Brain microvascular endothelial cell (primary cell): ENCODE data around the gene SNAI1.

Source experiments
- DNase-seq: peaks from one replicate; pipeline ENCODE4 v3.0.0-alpha.2; 2020
- H3K27ac ChIP-seq: fragments of 250-450 bp; sonication (Bioruptor Pico); 2 replicates; pipeline ENCODE4 v1.5.1; 2020; ENCODE audit warnings: mild to moderate bottlenecking, moderate library complexity
- H3K27me3 ChIP-seq: fragments of 250-450 bp; sonication (Bioruptor Pico); replicated peaks from 2 replicates; pipeline ENCODE4 v1.5.1; 2020; ENCODE audit warnings: mild to moderate bottlenecking
- H3K36me3 ChIP-seq: fragments of 250-450 bp; sonication (Bioruptor Pico); replicated peaks from 2 replicates; pipeline ENCODE4 v1.5.1; 2020; ENCODE audit warnings: mild to moderate bottlenecking
- H3K4me3 ChIP-seq: 2 replicates; pipeline ENCODE4 v1.5.1; 2011; ENCODE audit warnings: low read depth, mild to moderate bottlenecking, control low read depth, low read length, moderate library complexity
- CTCF ChIP-seq: IDR thresholded peaks from 2 replicates; pipeline ENCODE4 v1.5.1; 2011; ENCODE audit warnings: low read depth, mild to moderate bottlenecking, moderate library complexity, low read length, control low read depth, inconsistent platforms; ENCODE audit errors: missing control alignments
- in situ Hi-C: cut with HindIII; loops from 2 replicates; pipeline ENCODE4 v1.10.0; 2017; ENCODE audit warnings: low sequenced_read_pairs, low pct_ligation_motif_present

SNAI1 gene

GRCh38 chr20:49978685-49979029 is 4.1 kb upstream of the SNAI1 start:
- in situ Hi-C loops, result no loop called here
- no peak for DNase-seq
- H3K27ac ChIP-seq, result no peak overlapping the region
- H3K4me3 ChIP-seq, result no peak overlapping the region
- H3K36me3 ChIP-seq, result no peaks in the 10 kb centered on the region
- H3K27me3 ChIP-seq, result no peaks in the 10 kb centered on the region
- TF ChIP-seq CTCF, result no peak

GRCh38 chr20:49979030-49979832 is 3.5 kb upstream of the SNAI1 start:
- H3K27ac ChIP-seq, result no peak overlapping the region
- in situ Hi-C loops, result no loop called here
- H3K4me3 ChIP-seq, result peak overlapping the region; percentile 40
- H3K36me3 ChIP-seq, result peaks cover 4% of the 10 kb centered on the region
- DNase-seq, result no peak
- no peaks in the 10 kb centered on the region for H3K27me3 ChIP-seq
- peak; percentile 82 for TF ChIP-seq CTCF

- in situ Hi-C loops, result no loop called here
- H3K27me3 ChIP-seq, result no peaks in the 10 kb centered on the region
- H3K36me3 ChIP-seq, result peaks cover 7% of the 10 kb centered on the region
- H3K4me3 ChIP-seq, result no peak overlapping the region
- no peak for DNase-seq
- H3K27ac ChIP-seq, result no peak overlapping the region
- TF ChIP-seq CTCF, result no peak
Observed at GRCh38 chr20:49980140-49981008, 2.4 kb upstream of the SNAI1 start.

- no peak for DNase-seq
- no peak overlapping the region for H3K27ac ChIP-seq
- no peak overlapping the region for H3K4me3 ChIP-seq
- in situ Hi-C loops, result no loop called here
- no peaks in the 10 kb centered on the region for H3K27me3 ChIP-seq
- TF ChIP-seq CTCF, result no peak
- H3K36me3 ChIP-seq, result peaks cover 7% of the 10 kb centered on the region
Observed at GRCh38 chr20:49981218-49982071, 1.3 kb upstream of the SNAI1 start.

- H3K27me3 ChIP-seq, result no peaks in the 10 kb centered on the region
- H3K27ac ChIP-seq, result no peak overlapping the region
- DNase-seq, result no peak
- H3K36me3 ChIP-seq, result peaks cover 7% of the 10 kb centered on the region
- H3K4me3 ChIP-seq, result peak overlapping the region; percentile 39
- no peak for TF ChIP-seq CTCF
- in situ Hi-C loops, result no loop called here
Observed at GRCh38 chr20:49982072-49982345, 771 bp upstream of the SNAI1 start.
